Erythroblast (primary cell): ENCODE results near the gene QRICH1.

Experiments used
- GATA1 ChIP-seq: IDR thresholded peaks from 2 replicates; pipeline ENCODE4 v1.6.1; 2011; ENCODE audit warnings: low read depth, mild to moderate bottlenecking, control low read depth, low read length, moderate library complexity
- POLR2A ChIP-seq: IDR thresholded peaks from 2 replicates; pipeline ENCODE4 v1.6.1; 2011; ENCODE audit warnings: mild to moderate bottlenecking, low read length

- no peak for TF ChIP-seq POLR2A
- TF ChIP-seq GATA1: no peak
Observed at GRCh38 chr3:48990636-48991469, 103.0 kb downstream of the QRICH1 start.
